ENCODE measurements around the gene KIAA0513.
"Not testable (repeated sequence)": the region's sequence is repeated elsewhere in the genome, so short reads cannot be mapped to it uniquely, and the experiment has no call there.

The KIAA0513 gene

DNA sequence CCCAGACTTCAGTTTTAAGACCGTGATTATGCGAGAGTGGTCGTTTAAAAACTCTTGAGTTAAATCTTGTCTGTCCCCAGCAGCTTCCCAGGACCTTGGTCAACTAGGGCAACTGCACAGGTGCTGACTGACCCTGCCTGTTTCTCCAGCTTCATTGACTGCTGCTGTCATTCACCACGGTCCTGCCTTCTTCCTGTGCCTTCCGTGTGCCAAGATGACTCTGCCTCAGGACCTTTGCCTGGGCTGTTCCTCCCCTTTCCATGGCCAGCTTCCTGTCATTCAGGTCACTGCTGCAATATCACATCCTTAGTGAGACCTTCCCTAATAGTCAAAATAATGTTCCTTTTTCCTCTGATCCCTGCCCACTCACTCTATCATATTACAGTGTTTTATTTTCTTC is 3.9 kb downstream of the KIAA0513 start:
- no peak for DNase-seq

DNA sequence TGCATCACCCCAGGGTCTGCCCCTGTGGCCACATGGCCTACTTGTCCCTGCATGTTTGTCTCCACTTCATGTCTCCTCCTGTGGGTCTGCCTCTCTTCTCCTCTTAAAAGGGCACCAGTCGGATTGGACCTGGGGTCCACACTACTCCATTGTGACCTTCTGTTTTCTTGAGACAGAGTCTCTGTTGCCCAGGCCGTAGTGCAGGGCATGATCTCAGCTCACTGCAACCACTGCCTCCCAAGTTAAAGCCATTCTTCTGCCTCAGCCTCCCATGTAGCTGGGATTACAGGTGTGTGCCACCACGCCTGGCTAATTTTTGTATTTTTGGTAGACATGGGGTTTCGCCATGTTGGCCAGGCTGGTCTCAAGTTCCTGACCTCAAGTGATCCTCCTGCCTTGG is 4.6 kb downstream of the KIAA0513 start:
- DNase-seq: not testable (repeated sequence)

DNA sequence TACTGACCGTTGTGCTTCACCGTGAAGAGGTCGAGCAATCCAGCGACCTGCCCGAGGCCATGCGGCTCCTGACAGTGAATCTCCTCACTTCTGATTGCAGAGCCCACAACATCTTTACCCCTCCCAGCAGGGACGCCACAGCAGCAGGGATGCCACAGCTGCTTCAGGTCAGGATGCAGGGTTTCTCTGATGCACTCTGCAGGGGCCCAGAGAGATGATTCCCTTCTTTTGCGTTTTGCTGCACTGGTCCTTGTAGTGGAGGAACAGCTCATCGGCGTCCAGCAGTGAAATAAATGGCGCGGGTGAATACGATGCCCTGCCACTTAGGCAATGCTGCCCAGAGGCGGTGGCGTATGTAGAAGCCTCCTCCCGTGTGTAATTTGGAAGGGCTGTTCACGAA is 5.6 kb downstream of the KIAA0513 start:
- no peak for DNase-seq

DNA sequence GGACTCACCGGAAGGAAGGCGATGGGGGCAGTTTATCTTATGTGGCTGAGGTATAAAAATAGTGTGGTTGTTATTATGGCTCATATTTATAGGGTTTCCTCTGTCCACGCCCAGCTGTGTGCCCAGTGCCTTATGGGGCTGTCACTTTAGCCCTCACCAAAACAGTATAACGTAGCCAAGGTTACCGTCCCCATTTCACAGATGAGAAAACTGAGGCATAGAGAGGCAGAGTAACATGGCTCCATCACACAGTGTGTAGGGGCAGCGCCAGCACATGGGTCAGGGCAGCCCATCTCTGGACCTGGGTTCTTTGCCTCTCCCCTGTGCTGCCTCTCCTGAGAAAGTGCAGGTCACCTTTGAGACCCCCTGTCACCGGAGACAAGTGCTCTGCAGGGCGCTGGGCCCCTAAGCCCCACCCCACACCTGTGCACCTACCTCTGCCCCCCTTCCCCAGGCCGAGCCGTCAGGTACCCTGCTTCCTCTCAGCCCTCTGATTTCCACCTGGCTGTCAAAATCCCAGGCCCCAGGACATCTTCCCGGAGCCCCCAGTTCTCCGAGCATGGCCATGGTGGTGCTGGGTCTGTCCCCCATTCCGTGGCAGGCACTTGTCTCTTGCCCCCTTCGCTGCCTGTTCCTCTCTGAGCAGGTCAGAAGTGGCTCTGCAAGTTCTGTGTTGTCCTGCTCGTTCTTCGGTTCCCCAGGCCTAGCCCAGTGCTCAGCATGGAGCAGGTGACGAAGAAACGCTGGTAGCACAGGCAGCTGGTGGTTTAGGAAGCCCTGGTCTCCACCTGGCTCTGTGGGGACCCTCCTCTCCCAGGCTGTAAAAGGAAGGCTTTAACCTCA is 7.2 kb downstream of the KIAA0513 start:
- no peak for DNase-seq

DNA sequence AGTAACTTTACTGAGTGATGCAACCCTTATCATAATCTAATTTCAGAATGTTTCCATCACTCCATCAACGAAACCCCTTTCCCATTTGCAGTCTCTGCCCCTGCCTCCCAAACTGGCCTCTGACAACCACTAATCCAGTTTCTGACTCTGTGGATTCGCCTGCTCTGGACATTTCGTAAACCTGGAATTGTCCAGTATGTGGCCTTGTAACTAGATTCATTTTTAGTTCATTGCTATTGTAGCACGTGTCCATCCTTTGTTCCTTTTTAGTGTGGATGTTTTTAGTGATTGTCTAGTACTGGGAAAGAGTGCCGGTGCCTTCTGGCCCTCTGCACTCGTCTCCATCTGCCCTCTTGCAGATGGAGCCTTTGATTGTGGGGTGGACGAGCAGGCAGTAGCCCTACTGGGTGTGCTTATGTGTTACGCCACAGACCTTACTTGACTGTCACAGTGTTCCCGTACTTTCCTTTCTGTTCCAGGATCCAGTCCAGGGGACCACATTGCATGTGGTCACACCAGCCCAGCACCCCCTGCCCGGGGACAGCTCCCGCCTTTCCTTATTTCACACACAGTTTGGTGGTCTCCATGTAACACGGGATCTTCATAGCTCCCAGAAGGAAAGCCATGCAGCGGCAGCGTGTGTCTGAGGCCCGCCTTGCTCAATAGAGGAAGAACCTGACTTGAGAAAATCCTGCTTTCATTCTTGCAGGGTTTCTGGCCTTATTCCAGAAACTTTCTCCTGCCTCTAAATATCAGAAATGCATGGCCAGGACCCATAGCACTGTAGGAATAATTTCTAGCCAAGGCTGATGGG is 8.8 kb downstream of the KIAA0513 start:
- DNase-seq: no peak

DNA sequence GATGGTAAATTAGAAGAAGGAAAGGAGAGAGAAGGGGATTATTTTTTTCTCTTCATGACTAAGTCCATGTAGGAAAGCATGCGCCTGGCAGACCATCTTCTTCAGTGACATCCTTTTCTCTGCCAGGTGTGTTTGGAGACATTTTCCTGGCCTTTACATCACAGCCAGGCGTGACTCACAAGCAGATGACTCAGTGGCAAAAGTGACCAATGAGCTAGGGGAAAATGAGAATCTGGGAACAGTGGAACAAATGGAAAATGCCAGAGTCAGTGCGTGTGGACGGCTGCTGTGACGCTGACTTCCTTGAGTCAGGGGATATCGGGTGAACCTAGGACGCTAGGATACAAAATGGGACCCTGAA is 9.4 kb downstream of the KIAA0513 start:
- DNase-seq: no peak

DNA sequence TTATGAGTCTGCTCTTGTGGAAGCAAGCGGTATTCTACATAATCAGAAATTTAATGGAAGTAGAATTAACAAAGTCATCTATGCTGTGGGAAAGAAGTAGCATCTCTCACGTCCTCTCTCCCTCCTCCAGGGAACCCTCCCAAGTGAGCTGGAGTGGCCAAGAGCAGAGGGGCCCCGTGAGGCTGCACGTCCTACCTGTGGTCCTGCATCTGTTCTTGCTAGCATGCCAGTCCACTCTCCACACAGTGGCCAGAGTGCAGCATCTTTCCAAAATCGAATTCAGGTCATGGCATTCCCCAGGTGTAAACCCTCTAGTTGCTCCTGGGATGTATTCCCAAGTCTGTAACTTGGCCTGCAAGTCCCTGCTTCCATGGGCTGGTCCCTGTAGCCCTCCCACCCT is 10.1 kb downstream of the KIAA0513 start:
- DNase-seq: no peak

DNA sequence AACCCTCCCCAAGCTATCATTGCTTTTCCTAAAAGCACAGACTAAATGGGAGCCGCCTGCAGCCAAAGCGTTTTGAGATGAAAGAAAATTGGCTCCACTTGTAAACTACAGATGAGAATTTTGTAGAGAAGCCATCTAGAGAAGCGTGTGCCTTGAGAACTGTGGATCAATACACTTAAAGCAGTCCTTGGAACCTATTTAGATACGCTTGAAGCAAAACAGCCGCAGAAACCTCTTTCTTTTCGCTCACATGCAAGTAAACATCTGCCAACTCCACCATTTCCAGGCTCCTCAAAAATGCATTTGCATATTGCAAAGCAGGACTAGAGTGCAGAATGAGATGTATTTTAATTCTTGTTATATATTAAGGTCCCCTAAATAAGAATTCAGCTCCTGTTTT is 13.1 kb downstream of the KIAA0513 start:
- no peak for DNase-seq

DNA sequence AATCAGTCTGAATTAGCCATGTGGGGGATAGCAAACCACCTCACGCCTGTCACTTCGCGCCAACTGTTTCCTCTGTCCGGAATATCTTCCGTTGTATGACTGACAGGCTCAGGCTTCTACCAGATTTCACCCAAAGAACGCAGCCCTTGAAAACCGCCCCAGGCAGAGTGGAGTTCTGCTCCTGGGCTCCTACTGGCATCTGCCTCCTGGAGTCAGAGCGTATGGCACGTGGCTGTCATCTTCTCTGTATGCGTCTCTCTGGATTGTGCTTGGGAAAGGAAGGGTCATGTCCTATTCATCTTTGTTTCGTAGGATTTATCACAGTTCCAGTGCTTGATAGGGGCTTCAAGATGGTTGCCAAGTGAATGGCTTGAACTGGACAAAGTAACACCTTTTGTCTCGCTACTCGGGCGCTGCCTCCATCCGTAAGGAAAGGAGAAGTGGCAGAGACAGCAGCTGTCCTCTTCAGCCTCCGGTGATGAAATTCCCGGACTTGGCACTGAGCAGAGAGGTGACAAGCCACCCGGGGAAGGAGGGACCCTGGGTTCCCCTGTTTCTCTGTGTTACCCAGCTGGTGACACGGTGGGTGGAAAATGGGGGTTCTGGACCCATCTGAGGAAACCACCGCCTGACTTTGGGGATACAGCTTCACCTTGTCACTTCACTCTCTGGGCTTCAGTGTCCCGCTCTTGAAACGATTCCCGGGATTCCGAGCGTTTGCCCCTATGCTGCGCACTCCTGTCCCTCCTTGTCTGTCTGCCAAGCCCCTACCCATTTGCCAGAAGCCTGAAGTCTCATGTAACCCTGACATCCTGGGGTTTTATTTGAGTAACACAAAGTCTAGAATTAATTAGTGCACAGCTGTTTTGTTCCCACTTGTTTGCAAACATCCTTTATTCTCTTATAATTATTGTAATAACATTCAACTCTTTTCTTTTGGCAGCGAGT is 13.9 kb downstream of the KIAA0513 start:
- no peak for DNase-seq

DNA sequence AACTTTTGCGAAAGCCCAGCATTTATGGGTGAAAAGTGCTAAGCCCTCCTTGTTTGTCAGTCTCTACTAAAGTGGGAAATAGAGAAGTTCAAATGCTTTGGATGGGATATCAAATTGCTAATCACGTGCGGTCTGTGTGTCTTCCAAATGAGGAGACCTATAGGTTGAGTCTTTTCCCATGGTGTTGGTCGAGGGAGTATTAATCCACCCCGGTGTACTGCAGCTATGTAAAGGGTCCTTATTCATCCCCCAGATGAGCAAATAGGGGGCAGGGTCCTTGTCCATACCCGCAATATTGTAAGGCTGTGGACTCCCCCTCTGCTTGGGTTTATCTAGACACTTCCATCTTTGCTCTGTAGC is 14.6 kb downstream of the KIAA0513 start:
- DNase-seq: no peak

DNA sequence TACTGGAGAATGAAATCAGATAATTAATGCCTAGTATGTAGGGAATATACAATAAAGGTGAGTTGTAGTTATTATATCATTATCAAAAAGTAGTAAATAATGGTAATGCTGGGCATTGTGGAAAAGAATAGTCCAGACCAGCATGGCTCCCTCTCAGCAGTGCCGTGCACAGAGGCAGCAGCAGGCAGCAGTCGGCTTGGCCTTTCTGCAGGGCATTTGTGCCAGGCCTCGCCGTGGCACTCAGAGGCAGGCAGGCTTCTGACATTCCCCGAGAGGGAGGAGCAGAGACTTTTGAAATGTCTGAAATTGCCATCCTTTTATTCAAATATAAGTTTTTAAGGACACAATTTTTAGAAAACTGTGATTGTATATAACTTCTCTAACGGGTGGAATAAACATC is 15.0 kb downstream of the KIAA0513 start:
- DNase-seq: no peak

DNA sequence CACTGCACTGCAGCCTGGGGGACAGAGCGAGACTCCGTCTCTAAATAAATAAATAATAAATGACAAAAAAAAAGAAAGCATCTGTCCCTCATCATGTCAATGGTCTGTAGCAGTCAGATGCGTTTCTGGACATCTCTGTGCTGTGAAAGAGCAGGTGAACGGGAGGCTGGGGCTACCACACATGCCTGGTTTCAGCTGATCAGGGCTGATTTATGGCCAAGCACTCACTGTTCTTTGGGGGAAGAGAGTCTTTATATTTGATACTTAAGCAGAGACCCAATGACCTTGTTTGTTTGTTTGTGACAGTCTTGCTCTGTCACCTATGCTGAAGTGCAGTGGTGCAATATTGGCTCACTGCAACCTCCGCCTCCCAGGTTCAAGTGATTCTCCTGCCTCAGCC is 17.5 kb downstream of the KIAA0513 start:
- no peak for DNase-seq

DNA sequence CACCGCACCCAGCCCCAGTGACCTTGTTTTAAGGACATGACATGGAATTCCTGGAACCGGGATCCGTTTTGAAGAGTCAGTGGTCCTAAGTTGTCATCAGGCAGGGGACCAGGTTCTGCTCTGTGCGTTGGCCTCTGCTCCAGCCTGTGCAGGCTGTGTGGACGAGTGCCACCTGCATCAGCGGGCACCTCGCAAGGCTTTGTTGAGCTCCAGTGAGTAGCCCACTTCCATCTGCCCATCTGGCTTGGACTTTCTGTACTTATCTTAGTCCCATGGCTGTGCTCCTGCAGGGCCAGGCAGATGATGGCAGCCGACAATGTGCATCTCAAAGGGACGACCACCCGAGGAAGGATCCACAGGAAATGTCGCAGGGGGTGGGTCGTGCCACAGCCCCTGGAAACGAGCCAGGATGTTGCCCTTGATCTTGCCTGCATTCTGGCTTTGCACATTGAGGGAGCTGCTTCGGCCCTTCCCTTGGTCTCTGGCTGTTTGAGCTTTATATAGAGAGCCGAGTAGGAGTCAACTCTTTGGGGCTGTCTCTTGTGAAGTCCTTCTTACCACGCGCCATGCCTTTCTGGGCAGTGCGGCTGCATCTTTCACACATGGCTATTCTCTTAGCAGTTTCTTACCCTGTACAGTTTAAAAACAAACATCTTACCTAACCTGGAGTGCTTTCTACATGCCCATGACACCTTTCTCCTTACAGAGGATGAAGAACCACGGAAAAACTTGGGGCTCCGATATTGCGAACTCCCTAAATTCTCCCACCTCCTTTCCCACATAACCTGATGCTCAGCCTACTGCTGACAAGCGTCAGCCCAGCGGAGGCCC is 18.3 kb downstream of the KIAA0513 start:
- no peak for DNase-seq

DNA sequence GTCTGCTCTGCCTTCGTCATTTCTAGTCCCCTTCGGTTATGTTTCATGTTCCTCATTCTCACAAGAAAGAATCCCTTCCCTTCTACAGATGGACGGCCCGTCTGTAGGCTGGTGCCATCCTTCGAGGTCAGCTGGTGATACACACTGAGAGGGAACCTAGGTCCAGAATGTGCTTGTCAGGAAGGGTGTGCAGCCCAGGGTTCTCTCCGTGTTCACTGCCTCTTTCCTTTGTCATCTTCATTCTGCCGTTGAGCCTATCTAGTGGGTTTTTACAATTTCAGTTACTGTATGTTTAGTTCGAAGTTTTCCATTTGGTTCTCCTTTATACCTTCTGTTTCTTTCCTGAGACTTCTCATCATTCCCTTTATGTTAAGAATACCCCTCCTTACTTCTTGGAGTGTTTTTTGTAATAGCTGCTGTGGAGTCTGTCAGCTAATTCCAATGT is 18.9 kb downstream of the KIAA0513 start:
- no peak for DNase-seq

DNA sequence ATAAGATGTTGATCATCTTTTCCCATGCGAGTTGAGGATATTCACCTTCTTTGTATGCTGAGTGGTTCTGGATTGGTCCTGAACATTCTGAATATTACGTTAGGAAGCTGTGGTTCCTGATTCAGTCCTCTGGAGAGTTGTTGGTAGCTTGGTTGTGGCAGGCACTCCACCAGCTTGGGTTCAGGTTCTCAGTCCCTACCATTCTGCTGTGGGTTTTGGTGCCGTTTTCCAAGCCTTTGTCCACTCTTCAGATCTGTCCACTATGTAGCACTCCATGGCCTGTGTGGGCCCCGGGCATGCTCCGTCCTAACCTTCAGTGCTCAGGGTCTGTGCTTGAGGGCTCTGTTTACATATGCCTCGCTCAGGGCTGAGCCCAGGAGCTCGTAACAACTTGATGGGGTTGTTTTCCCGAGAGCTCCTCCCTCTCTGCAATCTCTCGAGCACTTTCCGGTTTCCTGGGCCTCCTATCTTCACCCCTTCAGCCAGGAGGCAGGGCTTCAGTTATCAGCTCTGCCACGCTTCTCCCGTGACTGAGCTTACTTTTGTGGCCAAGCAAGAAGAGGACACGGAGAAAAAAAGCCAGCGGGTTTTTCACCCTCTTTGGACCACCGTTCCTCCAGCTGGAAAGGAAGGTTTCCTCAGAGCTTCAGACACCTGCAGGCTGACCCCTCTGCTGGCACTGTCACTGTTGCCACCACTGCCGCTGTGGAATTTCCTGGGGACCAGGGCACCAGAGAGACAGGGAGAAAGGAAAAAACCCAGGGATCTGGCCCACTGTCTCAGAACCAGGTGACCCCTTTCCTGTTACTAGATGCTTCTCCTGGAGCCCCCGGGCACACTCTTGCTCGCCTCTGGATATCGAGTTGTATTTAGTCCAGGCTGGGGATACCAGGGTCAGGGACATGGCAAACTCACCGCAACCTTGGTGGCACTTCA is 19.6 kb downstream of the KIAA0513 start:
- no peak for DNase-seq

DNA sequence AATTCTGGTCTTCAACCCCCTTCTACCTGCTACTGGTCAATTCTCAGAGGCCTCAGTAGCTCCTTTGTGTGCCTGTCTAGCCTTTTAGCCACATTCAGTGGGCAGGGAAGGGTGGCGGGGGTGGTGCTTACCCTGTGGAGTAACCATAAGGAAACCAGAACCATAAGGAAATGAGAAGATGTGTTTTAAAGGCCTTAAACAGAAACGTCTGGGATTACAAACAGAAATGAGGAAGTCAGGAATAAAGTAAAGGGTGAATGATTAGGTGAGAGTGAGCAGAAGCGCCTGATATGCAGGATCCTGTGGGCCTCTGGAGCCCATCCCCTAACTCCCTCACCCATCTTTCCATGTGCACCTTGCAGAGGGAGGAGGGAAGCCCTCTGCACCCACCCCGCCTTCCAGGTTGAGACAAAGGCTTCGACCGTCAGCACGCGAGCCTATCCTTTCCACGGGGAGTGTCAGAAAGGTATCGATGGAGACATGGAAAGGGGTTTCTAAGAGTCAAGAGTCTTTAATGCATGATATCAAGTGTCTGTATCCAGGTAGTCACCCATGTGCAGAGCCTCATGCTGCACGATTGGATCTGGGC is 20.4 kb downstream of the KIAA0513 start:
- DNase-seq: no peak

DNA sequence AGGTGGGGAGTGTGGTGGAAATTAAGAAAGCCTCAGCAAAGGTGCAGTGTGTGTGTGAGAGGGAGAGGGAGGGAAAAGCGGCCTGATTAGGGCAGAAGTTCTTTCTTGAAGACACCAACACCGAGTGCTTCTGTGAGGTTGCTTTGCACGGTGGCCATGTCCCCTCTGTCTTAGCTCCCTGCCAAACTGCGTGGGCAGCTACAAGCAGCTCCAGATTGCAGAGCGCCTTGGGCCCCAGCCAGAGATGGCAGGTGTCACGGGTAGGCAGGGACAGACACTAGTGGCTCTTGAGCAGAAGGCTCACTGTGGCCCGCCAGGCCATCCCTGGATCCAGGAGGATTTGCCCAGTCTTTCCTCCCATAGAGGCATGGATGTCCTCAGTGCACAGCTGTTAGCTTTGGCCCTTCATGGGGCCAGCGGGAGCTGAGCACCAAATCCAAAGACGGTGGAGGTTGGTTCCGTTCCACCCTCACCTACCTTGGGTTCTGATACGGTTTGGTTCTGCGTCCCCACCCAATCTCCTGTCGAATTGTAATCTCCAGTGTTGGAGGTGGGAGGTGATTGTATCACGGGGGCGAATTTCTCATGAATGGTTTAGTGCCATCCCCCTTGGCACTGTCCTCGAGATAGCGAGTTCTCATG is 21.4 kb downstream of the KIAA0513 start:
- DNase-seq: no peak

DNA sequence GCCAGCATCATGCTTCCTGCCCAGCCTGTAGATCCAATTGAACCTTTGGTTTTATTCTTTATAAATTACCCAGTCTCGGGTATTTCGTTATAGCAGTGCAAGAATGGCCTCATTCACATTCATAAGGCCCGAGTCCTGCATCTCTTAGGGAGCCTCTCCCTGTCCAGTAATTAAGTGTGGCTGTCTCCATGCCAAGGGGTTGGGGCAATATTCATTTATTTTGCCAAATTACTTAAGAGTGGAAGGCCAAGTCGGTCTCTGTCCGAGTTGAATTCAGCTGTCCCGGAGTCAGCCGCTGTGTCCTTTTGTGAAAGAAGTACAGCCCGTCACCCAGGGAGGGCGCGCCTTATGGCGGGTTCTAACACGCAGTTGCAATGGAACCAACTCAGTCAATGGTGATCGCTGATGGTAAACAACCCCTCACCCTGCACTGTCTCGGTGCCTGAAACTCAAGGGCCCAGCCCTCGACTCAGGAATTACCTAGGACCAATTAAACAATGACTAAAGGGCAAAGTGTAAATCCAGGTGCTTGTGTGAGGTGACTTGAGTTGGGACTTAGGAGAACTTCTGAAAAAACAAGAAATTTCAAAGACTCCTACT is 22.2 kb downstream of the KIAA0513 start:
- DNase-seq: no peak

DNA sequence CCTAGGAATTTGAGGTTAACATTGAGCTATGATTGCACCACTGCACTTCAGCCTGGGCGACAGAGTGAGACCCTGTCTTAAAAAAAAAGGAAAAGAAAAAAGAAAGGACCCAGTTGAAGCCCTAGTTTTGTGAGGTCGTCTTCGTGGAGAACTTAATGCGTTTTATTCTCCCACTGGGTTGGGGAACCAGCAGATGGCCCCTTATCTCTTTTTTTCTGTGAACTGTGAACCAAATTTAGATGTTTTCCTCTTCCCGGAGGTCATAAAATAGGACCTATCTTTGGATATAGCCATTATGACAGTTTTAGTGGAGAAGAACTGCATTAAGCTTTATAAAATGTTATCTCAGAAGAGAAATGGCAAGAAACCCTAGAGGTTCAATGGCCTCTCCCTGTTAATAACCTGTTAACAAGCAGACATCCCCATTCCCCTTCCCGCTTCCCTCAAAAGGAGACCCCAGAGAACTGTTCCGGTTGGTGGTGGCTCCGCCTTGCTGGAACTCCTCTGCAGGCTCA is 23.5 kb downstream of the KIAA0513 start:
- DNase-seq: no peak

DNA sequence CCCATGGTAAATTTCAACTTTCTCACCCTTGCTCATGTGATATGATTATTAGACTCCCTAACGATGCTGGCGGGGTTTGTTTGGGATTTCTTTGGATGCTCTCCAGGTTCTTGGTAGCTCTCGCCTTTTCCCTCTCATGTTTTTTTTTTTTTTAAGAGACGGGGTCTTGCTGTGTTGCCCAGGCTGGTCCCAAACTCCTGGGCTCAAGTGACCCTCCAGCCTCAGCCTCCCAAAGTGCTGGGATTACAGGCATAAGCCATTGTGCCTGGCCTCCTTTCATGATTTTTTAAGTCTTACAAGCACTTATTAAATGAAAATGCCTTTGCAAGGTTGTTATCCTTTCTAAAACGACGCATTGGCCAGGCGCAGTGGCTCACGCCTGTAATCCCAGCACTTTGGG is 24.1 kb downstream of the KIAA0513 start:
- no peak for DNase-seq

All from activated effector memory CD4-positive, alpha-beta T cell treated with Interleukin-2 at 50 U/mL for 16 hours (primary cell).